ENCODE measurements around the gene NQO1. TPM values are rescaled to one million over a fixed set of nuclear protein-coding genes. Genes with fewer than 3 reads are reported as not detected.

The NQO1 gene
- total and polyA plus RNA-seq, 4 donors, result 0.92 to 5.5 (median 1.9) TPM

GRCh38 chr16:69741951-69742904 lies 15.9 kb upstream of the NQO1 start:
- Histone ChIP-seq H3K9ac (ENCODE audit: low read depth in 1 of 2, low read length in 2 of 2) (no peak overlapping the region), H3K4me1 (ENCODE audit: control insufficient read depth in 4 of 4, insufficient read depth in 4 of 4, low read length in 3 of 4) (peaks cover 0 to 6% (median under 1%) of the 10 kb centered on the region in 4 donors), H3K9me3 (ENCODE audit: control insufficient read depth in 4 of 4, low read length in 3 of 4) (no peaks in the 10 kb centered on the region), H3K36me3 (ENCODE audit: control insufficient read depth in 4 of 4, insufficient read depth in 3 of 4, low read depth in 1 of 4, low read length in 3 of 4) (peaks cover 11 to 57% (median 35%) of the 10 kb centered on the region in 4 donors), H3K27me3 (ENCODE audit: control insufficient read depth in 4 of 4, insufficient read depth in 4 of 4, low read length in 3 of 4) (no peaks in the 10 kb centered on the region), H3K27ac (ENCODE audit: low read depth in 1 of 2, low read length in 2 of 2) (no peak overlapping the region), H3K4me3 (ENCODE audit: low read depth in 1 of 3, low read length in 3 of 3) (no peak overlapping the region)
- peak; percentile 55 for DNase-seq (ENCODE audit: low spot score)
- no peak for TF ChIP-seq NR2F2 (IDR thresholded peaks at IDR 0.05)
- TF ChIP-seq EGR1 (IDR thresholded peaks at IDR 0.05; ENCODE audit: low read depth in 2 of 2), result no peak
- TF ChIP-seq HNF4A (conservative IDR thresholded peaks at IDR 0.05), result peak; percentile 21 to 35
- WGBS, result 80% methylated on average over 41 of the region's 41 CpGs

GRCh38 chr16:69741519-69741918 lies 15.2 kb upstream of the NQO1 start:
- H3K9ac ChIP-seq (ENCODE audit: low read depth in 1 of 2, low read length in 2 of 2), result no peak overlapping the region
- H3K9me3 ChIP-seq (ENCODE audit: control insufficient read depth in 4 of 4, low read length in 3 of 4), result no peaks in the 10 kb centered on the region
- TF ChIP-seq MAX (IDR thresholded peaks at IDR 0.05), result no peak
- TF ChIP-seq RXRA (IDR thresholded peaks at IDR 0.05), result no peak
- no peak for TF ChIP-seq JUND (IDR thresholded peaks at IDR 0.05)
- no peak for TF ChIP-seq REST (IDR thresholded peaks at IDR 0.05)
- TF ChIP-seq HNF4G (IDR thresholded peaks at IDR 0.05), result no peak
- no peak for TF ChIP-seq EGR1 (IDR thresholded peaks at IDR 0.05; ENCODE audit: low read depth in 2 of 2)
- TF ChIP-seq CTCF (IDR thresholded peaks at IDR 0.05; ENCODE audit: low read depth, low read length, missing input control), result no peak
- TF ChIP-seq FOXA1 (IDR thresholded peaks at IDR 0.05), result no peak
- TF ChIP-seq NR2F2 (IDR thresholded peaks at IDR 0.05), result no peak
- TF ChIP-seq FOXA2 (IDR thresholded peaks at IDR 0.05), result no peak
- TF ChIP-seq YY1 (IDR thresholded peaks at IDR 0.05), result no peak
- TF ChIP-seq SP1 (IDR thresholded peaks at IDR 0.05), result no peak
- TF ChIP-seq TAF1 (conservative IDR thresholded peaks at IDR 0.05), result no peak
- TF ChIP-seq GABPA (IDR thresholded peaks at IDR 0.05 in 1 of 2, conservative IDR thresholded peaks at IDR 0.05 in 1 of 2), result no peak
- no peak for TF ChIP-seq ATF3 (IDR thresholded peaks at IDR 0.05)
- no peak overlapping the region for H3K4me3 ChIP-seq (ENCODE audit: low read depth in 1 of 3, low read length in 3 of 3)
- 59% methylated on average over 8 of the region's 8 CpGs for WGBS
- no peak overlapping the region for H3K27ac ChIP-seq (ENCODE audit: low read depth in 1 of 2, low read length in 2 of 2)
- H3K27me3 ChIP-seq (ENCODE audit: control insufficient read depth in 4 of 4, insufficient read depth in 4 of 4, low read length in 3 of 4), result no peaks in the 10 kb centered on the region
- DNase-seq (ENCODE audit: low spot score), result no peak
- peaks cover 11 to 56% (median 34%) of the 10 kb centered on the region in 4 donors for H3K36me3 ChIP-seq (ENCODE audit: control insufficient read depth in 4 of 4, insufficient read depth in 3 of 4, low read depth in 1 of 4, low read length in 3 of 4)
- peaks cover 0 to 6% (median under 1%) of the 10 kb centered on the region in 4 donors for H3K4me1 ChIP-seq (ENCODE audit: control insufficient read depth in 4 of 4, insufficient read depth in 4 of 4, low read length in 3 of 4)
